HG03378 (cell line): ENCODE measurements around the gene NCOA3.

Experiments used
- ATAC-seq: cut with Tn5 transposase; IDR thresholded peaks from one replicate; pipeline ENCODE4 v1.9.1; 2021; ENCODE audit warnings: mild to moderate bottlenecking, moderate library complexity; ENCODE audit not compliant: unreplicated experiment

NCOA3 gene

DNA sequence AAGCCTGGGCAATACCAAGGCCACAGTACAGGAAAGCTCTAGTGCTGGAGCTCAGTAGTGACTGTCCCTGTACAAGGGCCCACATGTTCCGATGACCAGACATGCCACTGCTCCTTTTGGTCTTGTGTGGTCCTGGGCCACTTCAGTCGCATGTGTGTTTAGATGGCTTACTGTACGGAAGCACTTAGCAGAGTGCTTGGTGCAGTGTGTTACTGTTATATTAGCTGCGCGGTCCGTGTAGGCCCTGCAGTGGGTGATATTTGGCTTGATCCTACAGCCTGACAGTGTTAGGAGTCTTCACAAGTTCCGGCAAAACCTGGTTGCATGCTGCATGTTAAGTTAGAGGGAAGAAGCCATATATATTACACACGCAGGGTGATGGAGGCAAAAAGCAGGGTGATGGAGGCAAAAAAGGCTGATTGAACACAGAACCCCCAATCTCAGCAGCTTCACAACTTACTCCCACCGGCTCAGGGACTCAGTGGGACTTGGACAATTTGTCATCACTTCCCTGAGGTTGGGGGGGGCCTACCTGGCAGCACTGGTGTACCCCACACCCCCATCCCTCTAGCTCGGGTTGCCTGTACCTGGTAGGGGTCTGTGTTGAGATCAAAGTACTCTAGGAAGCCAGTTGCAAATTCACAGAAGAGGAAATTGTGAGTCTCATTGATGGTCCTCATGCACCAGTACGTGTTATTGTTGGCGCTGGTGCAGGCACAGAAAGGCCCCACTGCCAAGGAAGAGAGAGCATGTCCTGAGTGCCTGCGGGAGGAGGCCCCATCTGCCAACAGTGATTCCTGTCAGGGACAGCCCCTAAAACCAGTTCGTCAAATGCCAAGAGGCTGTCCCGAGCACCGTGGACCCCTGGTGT is 161.0 kb downstream of the NCOA3 start:
- no peak for ATAC-seq

DNA sequence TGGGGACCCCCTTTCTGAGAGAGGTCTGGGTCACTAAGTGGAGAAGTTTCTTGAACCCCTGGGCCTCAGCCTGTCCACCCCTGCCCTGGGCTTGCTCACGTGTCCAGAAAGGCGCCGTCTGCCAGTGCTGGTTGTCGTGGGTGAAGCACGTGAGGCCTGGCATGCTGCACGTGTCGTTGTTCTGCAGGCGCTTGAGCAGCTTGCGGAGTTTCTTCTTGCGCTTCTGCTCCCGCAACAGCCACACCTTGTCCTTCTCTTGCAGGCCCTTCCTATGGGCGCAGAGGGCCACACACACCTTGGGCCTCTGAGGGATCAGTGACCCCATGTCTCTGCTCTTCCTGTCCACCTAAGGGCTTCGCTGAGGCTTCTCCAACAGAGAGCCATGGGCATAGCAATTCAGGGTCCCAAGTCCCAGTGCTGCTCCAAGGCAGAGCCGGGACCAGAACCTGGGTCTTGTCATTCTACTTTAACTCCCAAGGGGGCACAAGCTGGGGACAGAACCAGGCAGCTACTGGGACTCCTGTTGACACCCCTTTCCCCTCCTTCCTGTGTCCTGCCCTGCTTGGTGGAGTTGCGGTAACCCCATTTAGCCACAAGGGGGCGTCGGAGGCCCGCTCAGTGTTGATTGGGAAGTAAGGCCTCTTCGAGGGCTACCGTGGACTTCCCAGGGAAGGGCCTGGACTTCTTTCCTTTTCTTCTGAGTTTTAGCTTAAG is 161.8 kb downstream of the NCOA3 start:
- ATAC-seq = no peak

- ATAC-seq = no peak
Measured at GRCh38 chr20:47664068-47664437, 162.4 kb downstream of the NCOA3 start.

- ATAC-seq = no peak
Measured at GRCh38 chr20:47664744-47665143, 163.1 kb downstream of the NCOA3 start.

DNA sequence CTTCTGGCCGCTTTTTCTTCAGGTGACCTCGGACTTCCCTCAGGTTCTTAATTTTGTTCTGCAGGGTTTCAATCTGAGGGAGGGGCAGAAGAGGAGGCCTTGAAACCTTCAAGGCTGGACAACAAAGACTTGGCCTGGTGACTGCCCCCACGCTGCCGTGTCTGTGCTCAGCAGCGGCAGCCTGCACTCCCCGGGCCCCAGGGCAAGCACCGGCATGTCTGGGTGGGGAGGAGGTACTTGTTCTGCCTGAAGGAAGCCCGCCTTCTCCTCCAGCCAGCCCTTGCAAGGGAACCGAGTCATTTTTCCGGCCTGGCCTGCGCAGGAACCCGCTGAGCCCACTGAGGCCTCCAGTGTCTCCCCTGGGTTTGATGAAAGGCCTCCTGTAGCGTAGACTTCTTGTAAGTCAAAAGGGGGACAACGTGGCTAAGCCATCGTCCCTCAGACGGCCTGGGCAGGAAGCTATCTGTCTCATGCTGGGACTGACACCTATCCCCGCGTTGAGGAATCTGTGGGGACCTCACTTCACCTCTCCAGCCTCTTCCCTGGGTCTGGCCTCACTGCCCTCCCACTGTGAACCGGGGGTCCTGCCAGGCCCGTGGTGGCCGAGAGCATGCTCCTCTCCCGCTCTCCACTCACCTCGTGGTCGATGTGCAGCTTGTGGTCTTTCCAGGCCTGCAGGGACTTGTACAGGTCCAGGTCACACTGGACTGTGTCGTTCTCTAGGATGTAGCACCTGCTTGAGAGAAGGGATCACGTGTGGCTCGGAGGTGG is 163.7 kb downstream of the NCOA3 start:
- ATAC-seq = no peak

DNA sequence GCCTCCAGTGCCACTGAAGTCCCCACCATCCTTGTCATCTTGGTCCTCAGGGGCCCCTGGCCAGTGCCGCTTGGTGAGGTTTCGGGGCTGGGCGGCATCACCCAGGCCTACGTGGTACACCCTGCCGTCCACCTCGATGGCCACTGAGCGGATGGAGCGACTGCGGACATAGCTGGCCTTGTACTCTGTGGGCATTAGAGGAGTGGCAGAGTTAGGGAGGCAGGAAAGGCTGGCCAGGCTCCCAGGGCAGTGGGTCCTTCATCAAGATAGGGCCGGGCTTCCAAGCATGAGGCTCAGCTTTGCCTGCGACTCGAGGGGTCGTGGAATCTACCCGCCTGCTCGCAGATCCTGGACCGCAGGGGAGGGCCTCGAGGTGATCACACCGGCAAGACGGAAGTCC is 164.6 kb downstream of the NCOA3 start:
- ATAC-seq = no peak

DNA sequence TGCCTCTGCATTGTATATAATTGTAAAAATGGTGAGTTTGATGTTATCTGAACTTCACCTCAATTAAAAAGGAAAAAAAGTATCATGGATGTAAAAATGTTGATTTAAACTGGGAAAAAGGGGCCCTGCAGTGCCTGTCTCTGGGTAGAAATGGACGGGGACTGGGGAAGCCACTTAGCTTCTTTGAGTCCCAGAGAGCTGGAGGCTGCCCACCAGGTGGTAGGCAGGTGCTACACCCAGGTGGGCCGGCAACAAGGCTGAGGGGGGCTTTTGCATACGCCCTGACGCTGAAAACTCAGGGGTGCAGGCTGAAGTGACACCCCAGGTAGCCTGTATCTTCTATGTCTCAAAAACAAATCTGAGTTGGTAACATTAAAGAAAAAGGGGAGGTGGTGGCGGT is 165.4 kb downstream of the NCOA3 start:
- ATAC-seq = no peak

DNA sequence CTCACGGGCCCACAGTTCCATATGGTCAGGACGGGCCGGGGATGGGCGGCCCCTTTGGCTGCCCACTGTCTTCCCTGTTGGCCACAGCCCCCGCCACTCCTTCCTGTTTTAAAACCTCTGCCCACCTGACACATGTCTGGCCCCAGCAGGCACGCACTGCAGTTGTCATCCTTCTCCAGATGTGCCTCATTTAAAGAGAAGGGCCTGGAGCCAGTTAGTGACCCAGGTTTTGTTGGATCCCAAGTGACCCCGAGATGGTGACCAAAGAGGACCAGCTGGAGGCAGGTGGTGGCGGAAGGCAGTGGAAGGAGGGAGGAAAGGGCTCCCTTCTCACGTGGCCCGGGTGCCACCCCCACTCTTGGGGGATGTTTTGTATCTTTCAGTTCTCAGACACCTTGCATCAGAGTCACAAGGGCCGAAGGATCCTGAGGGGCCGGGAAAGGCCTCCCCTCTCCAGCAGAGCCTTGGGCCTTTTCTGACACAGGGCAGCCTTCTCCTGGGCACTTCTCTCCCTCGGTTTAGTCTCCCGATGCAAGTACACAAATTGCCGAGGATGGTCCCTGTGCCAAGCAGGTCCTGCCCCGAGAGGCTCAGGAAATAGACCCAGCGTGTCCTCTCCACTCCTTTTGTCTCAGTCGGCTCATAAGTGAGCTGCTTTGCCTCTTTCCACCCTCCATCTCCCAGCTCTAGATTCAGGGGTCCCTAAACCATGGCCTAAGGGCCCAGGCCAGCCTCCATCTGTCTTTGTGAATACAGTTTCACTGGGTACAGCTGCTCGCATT is 166.0 kb downstream of the NCOA3 start:
- ATAC-seq = no peak

- ATAC-seq = no peak
Measured at GRCh38 chr20:47668313-47669151, 166.8 kb downstream of the NCOA3 start.

DNA sequence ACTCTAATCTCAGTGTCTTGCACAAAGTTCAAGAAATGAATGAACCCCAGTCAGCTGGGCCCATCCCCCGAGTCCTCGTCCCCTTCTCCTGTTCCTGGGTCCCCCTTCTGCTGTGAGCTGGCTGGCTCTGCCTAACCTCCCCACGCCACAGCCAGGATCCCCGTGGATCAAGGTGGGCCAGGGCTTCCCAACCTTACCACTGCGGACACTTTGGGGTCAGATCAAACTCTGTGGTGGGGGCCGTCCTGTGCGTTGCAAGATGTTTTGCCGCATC is 167.4 kb downstream of the NCOA3 start:
- ATAC-seq = no peak

DNA sequence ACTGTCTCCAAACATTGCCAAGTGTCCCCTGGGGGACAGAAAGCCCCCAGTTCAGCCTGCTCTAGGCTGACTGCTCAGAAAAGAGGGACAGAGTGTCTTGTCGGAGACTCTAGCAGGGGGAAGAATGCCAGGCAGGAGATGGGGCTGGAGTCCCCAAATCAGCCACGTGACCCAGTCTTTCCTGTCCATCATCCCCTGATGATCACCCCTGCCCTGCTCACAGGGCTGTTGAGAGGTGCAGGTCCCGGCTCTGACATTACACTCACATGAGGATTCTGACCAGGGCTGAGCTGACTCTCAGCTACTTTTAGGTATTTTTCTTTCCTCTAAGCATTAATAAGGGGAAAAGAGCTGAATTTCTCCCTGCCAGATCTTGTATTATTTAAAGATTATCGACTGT is 167.8 kb downstream of the NCOA3 start:
- ATAC-seq = no peak

- ATAC-seq = no peak
Measured at GRCh38 chr20:47669927-47670890, 168.5 kb downstream of the NCOA3 start.

DNA sequence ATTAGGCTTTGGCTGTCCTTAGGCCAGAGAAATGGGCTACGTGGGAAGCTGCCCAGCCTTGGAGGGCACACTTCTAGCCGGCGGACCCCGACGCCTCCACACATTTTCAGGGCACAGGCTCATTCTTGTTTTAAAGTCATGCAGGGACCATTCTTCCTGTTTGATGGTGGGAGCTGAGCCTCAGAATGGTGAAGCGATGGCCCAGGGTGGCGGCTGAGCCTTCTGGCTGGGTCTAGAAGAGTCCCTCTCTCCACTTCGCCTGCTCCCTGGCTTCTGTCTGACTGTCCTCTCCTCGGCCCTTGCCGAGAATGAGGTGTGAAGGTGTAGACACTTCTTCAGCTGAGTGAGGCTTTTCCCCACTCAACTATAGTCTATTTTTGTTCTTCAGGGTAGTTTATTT is 169.2 kb downstream of the NCOA3 start:
- no peak for ATAC-seq

DNA sequence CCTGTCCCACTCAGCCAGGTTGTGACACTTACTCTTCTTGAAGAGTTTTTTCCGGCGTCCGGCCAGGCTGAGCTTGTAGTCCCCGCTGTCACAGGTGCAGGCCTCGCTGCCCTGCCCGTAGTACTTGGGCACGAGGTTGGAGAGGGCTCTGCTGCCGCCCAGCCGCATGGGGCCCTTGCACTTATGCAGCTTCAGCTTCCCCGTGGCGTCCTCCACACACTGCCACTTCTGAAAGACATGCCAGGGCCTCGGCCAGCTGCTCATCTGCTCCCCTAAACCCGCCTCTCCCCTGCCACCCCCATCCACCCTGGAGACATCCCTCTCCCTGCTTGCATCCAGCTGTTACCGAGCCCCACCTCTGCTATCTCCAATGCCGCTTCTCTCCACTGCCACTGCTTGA is 170.5 kb downstream of the NCOA3 start:
- ATAC-seq = no peak

DNA sequence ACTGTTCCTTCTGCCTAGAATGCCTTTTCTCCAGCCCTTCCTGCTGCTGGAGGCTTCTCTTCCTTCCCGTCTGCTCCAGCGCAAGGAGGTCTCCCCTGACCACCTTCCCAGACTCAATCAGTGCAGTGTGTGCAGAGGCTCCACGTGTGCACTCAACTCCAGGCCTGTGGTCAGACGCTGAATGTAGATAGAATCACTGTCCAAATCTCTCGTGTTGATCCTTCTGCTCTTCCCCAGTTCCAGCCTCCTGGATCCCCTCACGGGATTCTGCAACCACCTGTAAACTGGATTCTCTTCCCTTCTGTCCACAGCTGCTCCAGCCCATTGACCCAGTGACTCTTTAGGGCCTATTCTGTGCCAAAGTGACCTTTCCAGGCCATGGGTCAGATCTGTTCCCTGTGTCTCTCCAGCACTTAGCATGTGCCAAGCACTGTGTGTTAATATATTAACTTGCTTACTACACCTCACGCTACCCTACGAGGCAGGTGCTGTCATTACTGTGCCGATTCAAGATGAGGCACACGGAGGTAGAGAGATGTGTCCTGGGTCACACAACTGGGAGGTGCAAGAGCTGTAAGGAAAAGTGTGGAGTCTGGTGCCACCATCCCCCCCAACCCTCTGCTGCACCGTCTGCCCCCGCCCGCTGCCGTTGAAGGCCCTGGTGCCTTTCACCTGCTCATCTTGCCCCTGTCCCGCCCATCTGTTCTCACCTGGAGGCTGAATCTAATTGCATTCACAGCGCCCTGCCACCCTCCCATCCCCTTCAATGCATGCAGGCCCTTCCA is 171.4 kb downstream of the NCOA3 start:
- no peak for ATAC-seq

- ATAC-seq = no peak
Measured at GRCh38 chr20:47673671-47673955, 171.9 kb downstream of the NCOA3 start.

DNA sequence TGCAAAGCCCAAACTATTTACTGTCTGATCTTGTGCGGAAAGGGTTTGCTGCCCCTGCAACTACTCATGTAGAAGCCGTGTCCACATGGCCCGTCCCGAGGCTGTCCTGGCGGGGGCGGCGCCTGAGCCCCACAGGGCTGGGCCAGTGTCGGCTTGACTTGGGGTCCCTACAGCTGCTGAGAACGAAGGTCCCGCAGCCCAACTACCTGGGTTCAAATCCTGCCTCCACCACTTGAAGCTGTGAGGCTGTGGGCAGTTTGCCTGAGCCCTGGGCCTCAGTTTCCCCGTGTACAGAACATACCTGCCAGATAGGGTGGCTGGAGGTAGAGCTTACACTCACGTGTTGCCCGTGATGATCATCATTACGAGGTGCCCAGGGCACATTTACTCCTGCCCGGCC is 172.5 kb downstream of the NCOA3 start:
- no peak for ATAC-seq

DNA sequence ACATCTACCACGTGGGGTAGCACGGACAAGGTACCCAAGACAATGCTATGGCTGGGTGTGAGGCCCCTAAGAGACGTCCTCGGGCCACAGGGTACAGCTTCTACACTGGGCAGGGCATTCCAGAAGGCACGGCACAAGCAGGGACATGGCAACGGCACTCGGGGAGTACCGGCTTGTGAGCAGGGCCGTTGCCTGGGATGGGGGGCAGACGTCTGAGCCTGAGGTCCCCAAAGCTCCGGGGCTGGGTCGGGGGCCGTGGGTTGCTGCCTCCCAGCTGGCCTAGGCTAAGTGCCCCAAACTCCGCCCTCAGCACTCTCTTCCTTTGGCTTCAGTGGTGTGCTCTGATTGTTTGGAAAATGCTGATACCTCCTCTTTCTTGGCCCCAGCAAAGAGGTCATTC is 173.0 kb downstream of the NCOA3 start:
- ATAC-seq = no peak
